Measurements from ENCODE around the gene NKX1-2.

DNA sequence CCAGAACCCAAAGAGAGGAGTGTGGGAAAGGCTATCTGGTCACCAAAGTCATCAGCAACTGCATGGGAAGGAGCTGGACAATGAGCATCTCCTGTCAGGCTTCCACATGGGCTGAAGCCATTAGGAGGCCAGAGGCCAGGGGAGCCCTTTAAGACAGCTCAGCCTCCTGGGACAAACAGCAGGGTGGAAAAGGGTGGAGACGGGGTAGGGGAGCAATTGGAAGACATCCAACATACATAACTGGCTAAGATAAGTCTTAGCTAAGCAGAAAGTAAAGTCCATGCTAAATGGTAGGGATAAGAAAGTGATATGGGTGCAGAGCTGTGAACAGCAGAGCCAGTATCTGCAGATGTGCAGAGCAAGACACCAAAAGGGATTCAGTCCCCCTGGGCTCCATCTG lies 29.6 kb downstream of the NKX1-2 start:
- TF ChIP-seq, protein P1, sequence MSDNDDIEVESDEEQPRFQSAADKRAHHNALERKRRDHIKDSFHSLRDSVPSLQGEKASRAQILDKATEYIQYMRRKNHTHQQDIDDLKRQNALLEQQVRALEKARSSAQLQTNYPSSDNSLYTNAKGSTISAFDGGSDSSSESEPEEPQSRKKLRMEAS (IDR thresholded peaks at IDR 0.05; ENCODE audit: low read depth, low read length), result no peak
- TF ChIP-seq, protein P2, sequence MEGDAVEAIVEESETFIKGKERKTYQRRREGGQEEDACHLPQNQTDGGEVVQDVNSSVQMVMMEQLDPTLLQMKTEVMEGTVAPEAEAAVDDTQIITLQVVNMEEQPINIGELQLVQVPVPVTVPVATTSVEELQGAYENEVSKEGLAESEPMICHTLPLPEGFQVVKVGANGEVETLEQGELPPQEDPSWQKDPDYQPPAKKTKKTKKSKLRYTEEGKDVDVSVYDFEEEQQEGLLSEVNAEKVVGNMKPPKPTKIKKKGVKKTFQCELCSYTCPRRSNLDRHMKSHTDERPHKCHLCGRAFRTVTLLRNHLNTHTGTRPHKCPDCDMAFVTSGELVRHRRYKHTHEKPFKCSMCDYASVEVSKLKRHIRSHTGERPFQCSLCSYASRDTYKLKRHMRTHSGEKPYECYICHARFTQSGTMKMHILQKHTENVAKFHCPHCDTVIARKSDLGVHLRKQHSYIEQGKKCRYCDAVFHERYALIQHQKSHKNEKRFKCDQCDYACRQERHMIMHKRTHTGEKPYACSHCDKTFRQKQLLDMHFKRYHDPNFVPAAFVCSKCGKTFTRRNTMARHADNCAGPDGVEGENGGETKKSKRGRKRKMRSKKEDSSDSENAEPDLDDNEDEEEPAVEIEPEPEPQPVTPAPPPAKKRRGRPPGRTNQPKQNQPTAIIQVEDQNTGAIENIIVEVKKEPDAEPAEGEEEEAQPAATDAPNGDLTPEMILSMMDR (IDR thresholded peaks at IDR 0.05; ENCODE audit: low read depth, low read length), result no peak
- TF ChIP-seq POLR2A (IDR thresholded peaks at IDR 0.05; ENCODE audit: extremely low read depth, insufficient read length), result no peak
- TF ChIP-seq MYC (IDR thresholded peaks at IDR 0.05; ENCODE audit: low read depth, low read length), result no peak
